MM.1S (cell line): ENCODE measurements around the gene BACE1.

Experiments used
- CTCF ChIP-seq: fragments of 300-600 bp; sonication (generic); IDR thresholded peaks from 2 replicates; pipeline ENCODE4 v1.5.1; 2016; ENCODE audit warnings: antibody characterized with exemption, low read length, mixed read lengths
- EZH2phosphoT487 ChIP-seq: fragments of 300-600 bp; sonication (generic); IDR thresholded peaks from 2 replicates; pipeline ENCODE4 v1.6.1; 2018; ENCODE audit warnings: antibody characterized with exemption, low read length

DNA sequence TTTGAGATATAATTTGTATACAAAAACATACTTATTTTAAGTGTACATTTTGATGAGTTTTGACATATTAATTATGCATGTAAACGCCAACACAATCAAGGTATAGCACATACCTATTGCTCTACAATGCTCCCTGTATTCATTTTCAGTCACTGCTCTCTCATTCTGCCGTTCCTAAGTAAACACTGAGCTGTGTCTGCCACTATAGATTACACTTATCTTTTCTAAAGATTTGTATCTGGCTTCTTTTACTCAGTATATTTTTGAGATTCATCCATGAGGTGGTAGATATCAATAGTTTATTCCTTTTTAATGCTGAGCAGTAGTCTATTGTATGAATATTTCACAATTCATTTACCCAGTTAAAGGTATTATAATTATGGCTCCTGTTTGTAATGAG, 50.3 kb downstream of the BACE1 start:
- TF ChIP-seq CTCF (no peak), EZH2phosphoT487 (no peak)
